GM13976 (cell line): ENCODE data around the gene FTO.

Experiments
- DNase-seq: peaks from one replicate; pipeline ENCODE4 v3.0.0; 2012; ENCODE audit warnings: low spot score
- CTCF ChIP-seq: IDR thresholded peaks from 2 replicates; pipeline ENCODE4 v1.5.1; 2012; ENCODE audit warnings: borderline replicate concordance, mild to moderate bottlenecking; ENCODE audit not compliant: insufficient read depth; ENCODE audit errors: extremely low read depth, missing control alignments, control extremely low read depth
- in situ Hi-C: fragments of 300-500 bp; cut with MboI; formaldehyde crosslinking; loops from one replicate; pipeline ENCODE4 v1.12.0; 2022; ENCODE audit warnings: low sequenced_read_pairs, mixed read lengths, inconsistent platforms; ENCODE audit not compliant: unreplicated experiment

Gene FTO

GRCh38 chr16:54136276-54136625 is 432.3 kb downstream of the FTO start:
- in situ Hi-C loops: no loop called here
- no peak for TF ChIP-seq CTCF
- DNase-seq: no peak

GRCh38 chr16:54140057-54140787 is 436.3 kb downstream of the FTO start:
- in situ Hi-C loops: no loop called here
- no peak for DNase-seq
- no peak for TF ChIP-seq CTCF

GRCh38 chr16:54140788-54141136 is 436.8 kb downstream of the FTO start:
- in situ Hi-C loops: no loop called here
- no peak for TF ChIP-seq CTCF
- DNase-seq: no peak

- no peak for TF ChIP-seq CTCF
- no peak for DNase-seq
- in situ Hi-C loops: no loop called here
Observed at GRCh38 chr16:54142787-54143186, 438.8 kb downstream of the FTO start.

- TF ChIP-seq CTCF: no peak
- DNase-seq: no peak
- in situ Hi-C loops: no loop called here
Observed at GRCh38 chr16:54143410-54143809, 439.5 kb downstream of the FTO start.

- in situ Hi-C loops: no loop called here
- no peak for TF ChIP-seq CTCF
- no peak for DNase-seq
Observed at GRCh38 chr16:54143934-54144571, 440.1 kb downstream of the FTO start.

- in situ Hi-C loops: no loop called here
- no peak for TF ChIP-seq CTCF
- no peak for DNase-seq
Observed at GRCh38 chr16:54144572-54144947, 440.6 kb downstream of the FTO start.
